GM19043 (cell line): Measurements from ENCODE around the gene DGKQ.
"Not testable (repeated sequence)": the region's sequence is repeated elsewhere in the genome, so short reads cannot be mapped to it uniquely, and the experiment has no call there.

Experiments used
- ATAC-seq: cut with Tn5 transposase; IDR thresholded peaks from one replicate; pipeline ENCODE4 v1.9.1; 2021; ENCODE audit warnings: low read depth; ENCODE audit not compliant: unreplicated experiment

Gene DGKQ

DNA sequence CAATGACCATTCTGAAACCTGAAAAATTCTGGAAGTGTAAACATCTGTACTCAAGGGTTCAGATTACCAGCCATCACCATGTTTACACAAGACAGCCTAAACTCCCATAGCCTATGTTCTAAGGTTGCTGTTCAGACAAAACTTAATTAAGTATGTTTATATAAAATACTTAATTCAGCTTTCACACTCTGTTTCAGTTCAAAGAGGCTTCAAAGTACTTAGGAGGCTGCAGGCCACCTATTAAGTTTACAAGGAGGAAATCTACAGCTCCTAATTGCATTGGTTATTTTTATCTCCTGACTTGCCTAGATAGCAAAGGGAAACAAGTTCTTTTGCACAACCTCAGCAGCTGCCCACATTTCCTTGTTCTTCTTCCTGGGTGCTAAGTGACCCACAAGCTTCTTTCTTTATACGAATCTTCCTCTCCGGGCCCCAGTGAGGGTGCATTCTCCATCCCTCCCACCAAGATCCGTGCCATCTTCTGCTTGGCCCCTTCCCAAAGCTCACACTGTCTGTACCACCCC, 43.3 kb downstream of the DGKQ start:
- ATAC-seq: no peak

DNA sequence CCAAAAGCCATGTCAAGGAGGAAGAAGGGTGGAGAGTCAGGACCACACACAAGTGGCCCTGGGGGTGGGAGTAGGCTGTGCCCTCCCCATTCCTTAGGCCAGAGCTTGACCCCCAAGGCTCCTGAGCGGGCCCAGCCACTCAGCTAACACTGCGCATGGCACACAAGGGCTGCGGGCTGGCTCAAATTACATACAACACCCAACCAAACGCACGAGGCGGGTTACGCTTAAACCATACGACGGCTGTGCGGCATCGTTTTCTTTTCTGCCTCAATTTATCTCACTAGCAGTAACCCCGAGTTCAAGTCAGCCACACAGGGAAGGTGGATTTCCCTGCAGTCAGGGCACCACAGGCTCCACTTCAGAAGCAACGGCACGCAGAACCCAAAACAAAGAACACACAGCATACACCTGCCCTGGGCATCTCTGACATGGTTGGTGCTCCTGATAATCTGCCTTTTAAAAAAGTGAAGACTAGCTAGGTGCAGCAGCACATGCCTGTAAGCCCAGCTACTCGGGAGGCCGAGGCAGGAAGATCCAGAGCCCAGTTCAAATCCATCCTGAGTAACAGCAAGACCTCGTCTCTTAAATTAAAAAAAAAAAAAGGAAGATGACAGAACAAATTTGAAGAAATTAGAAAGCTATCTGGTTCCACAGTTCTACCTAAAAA, 44.1 kb downstream of the DGKQ start:
- no peak for ATAC-seq

- not testable (repeated sequence) for ATAC-seq
Observed at GRCh38 chr4:927566-927965, 45.8 kb downstream of the DGKQ start.

- no peak for ATAC-seq
Observed at GRCh38 chr4:926538-926937, 46.8 kb downstream of the DGKQ start.

DNA sequence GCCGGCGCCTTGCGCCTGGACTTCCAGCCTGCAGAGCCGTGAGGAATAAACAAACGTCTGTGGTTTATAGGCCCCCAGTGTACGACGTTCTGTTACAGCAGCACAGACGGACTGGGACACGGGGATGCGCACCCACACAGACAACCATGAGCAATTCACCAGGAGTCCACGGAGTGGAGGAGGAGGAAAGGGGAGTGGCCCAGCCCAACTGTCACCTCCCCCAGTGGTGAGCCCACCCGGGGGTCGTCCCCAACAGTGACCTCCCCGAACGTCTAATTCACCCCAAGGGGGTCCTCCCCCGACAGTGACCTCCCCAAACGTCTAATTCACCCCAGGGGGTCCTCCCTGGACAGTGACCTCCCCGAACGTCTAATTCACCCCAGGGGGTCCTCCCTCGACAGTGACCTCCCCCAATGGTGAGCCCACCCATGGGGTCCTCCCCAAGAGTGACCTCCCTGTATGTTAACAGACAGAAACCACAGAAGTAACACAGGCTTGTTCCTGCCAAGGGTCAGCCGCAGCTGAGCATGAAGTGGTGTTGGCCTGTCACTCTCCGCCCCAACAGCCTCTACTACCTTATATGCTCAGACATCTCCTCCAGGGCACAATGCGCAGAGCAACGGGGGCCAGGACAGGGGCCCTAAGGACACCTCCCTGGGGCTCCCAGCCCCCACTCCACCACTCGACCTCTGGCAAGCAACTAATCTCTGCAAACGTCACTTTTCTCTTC, 47.4 kb downstream of the DGKQ start:
- ATAC-seq: no peak

GRCh38 chr4:925171-925570, 48.2 kb downstream of the DGKQ start:
- ATAC-seq: no peak

GRCh38 chr4:924107-925096, 49.0 kb downstream of the DGKQ start:
- ATAC-seq: no peak

DNA sequence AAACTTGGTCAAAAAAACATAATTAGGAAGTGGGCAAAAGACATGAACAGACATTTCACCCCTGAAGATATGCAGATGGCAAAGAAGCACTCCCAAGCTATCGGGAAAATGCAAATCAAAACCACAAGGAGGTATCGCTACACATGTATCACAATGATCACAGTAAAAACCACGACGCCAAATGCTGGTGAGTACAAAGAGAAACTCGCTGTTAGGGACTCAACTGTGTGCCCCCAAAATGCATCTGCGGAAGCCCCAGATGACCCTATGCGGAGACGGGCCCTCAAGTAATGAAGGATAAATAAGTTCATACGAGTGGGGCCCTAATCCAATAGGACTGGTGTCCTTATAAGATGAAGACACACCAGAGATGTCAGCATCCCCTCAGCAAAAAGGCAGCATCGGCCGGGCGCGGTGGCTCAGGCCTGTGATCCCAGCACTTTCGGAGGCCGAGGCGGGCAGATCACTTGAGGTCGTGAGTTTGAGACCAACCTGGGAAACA, 51.5 kb downstream of the DGKQ start:
- no peak for ATAC-seq

DNA sequence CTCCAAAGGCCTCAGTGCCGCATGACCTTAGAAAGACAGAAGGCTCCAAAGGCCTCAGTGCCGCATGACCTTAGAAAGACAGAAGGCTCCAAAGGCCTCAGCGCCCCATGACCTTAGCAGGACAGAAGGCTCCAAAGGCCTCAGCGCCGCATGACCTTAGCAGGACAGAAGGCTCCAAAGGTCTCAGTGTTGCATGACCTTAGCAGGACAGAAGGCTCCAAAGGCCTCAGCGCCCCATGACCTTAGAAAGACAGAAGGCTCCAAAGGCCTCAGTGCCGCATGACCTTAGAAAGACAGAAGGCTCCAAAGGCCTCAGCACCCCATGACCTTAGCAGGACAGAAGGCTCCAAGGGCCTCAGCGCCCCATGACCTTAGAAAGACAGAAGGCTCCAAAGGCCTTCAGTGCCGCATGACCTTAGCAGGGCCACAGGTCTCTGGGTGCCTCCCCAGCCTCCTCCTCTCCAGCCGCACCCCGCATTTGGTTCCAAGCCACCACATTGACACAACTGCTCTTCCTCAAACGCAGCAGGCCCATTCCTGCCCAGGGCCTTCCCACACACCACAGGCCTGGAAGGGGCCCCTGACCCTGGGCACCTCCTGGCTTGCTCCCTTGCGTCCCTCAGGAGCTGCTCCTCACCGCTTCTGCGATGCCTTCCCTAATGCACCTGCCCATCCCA, 54.2 kb downstream of the DGKQ start:
- ATAC-seq: not testable (repeated sequence)

GRCh38 chr4:918591-918990, 54.8 kb downstream of the DGKQ start:
- not testable (repeated sequence) for ATAC-seq

GRCh38 chr4:917992-918391, 55.4 kb downstream of the DGKQ start:
- ATAC-seq: no peak

GRCh38 chr4:917466-917865, 55.9 kb downstream of the DGKQ start:
- ATAC-seq: no peak

DNA sequence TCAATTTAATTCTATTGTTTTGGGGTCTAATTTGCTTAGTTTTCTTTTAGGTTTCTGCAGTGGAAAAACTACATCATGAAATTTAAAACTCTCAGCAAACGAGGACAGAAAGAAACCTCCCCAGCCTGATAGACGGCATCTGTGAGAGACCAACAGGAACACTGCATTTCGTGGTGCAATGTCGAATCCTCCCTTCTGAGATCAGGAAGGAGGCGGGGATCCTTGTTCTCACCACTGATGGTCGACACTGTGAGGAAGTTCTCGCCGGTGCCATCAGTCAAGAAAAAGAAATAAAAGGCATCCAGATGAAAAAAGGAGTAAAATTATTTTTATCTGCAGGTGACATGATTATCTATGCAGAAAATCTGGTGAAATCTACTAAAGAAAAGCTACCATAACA, 57.8 kb downstream of the DGKQ start:
- no peak for ATAC-seq

- no peak for ATAC-seq
Observed at GRCh38 chr4:915041-915474, 58.3 kb downstream of the DGKQ start.

- ATAC-seq: no peak
Observed at GRCh38 chr4:914531-914930, 58.8 kb downstream of the DGKQ start.

DNA sequence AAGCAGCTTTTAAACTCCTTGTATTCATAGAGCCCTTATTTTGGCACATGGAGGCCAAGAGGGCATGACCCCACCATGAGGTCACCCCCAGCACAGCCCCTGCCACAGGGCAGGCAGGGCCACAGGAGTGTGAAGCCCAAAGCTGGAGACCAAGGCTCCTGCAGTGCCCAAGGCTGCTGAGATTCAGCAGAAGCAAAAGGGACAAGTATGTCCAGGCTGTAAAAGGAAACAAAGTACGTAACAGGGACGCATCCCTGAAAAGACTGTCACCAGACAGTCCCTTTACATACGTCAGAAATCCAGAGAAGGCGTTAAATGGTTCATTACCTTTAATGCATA, 60.1 kb downstream of the DGKQ start:
- no peak for ATAC-seq

DNA sequence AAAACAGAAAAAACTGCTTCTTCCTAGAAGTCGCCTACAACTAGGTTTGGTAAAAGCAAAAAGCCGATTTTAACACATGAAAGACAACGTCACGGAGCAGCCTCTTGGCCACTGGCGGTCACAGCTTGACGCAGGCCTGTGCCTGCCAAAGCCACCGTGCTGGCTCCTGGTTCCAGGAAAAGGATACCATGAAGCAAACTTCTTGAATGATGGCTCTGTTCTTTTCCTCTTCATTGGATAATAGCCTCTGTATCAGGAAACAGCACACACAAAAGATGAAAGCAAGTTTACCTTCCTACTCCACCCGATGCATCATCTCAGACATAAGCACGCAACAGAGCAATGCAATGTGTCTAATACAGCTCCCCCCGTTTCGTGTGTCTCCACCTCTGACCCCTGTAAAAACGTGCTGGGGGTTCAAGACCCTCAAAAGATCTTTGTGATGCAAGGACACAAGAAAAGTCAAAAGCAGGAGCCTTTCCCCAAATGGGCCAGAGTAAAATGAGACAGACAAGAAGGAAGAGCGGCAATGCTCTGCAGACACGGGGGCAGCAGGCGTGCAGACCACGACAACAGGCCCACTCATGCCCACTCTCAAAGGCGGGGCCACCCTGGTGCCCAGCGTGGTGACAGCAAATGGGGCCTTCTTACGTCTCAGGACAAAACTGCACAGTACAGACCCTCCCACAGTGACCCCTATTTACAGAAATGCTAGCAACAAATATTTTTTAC, 60.7 kb downstream of the DGKQ start:
- no peak for ATAC-seq

- ATAC-seq: no peak
Observed at GRCh38 chr4:911871-912490, 61.4 kb downstream of the DGKQ start.

- ATAC-seq: no peak
Observed at GRCh38 chr4:911221-911751, 62.1 kb downstream of the DGKQ start.
